Superior temporal gyrus (tissue), 1 donor: ENCODE results near the gene SAMD10.

Source experiments
- DNase-seq: peaks from one replicate; pipeline ENCODE4 v3.0.0-alpha.2; 2016; ENCODE audit errors: extremely low spot score

SAMD10 gene

GRCh38 chr20:63956664-63957003 is 22.8 kb downstream of the SAMD10 start:
- no peak for DNase-seq

- peak; percentile 83 for DNase-seq
Measured at GRCh38 chr20:63955827-63956663, 23.4 kb downstream of the SAMD10 start, which contains the start of gene UCKL1. Gene UCKL1 (minus strand): TSS chr20:63956416. CDS start chr20:63956372, 44 bp downstream.

DNA sequence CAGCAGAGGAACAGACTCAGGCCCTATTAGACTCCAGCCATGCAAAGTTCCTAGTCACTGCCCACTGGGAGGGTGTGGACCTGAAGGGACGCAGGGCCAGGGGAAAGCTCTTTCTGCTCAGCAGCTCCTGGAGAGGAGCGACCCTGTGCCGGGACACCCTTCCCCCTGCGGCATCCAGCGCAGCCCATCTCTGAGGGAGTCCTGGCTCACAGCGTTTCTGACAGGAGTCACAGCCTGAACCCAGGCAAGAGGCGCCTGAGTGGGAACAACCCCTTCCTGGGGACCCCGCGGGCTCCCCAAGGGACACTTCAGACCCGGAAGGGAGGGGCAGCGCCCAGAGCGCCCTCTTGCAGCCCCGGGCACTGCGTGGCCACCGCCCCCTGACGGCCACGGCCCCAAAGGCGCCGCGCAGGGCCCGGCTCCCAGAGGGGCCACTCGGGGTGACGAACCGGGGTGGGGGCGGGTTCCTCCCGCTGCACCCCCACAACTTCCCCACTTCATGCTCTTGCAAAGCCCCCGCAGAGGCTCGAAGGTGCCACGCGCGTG is 24.1 kb downstream of the SAMD10 start:
- DNase-seq = no peak

DNA sequence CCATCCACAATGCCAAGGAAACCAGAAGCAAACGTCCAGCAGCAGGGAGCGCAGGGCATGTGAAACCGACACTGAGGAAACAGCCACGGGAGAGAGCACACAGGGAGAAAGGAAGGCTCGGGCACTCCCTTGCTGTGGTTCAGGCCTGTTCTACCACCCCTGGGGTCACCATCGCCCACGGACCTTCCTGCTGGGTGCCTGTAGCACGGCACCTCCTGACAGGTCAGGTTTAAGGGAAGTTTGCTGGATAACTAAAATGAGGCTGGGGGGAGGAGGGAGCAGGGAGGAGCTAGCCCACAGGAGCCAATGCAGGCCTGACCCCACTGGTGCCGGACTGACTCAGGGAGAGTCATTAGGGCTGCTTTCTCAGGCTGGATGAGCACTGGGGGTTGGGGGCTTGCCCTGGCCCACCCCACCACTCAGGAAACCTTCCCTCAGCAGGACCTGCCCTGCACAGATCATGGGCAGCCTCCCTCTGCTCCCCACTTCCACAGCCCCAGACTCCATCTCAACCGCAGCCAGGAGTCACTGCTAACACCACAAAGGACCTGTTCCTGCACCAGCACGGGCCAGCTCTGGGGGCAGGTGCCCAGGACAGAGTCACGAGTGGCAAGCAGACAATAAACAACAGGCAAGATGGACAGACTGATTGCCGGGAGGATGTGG is 25.5 kb downstream of the SAMD10 start:
- no peak for DNase-seq

DNA sequence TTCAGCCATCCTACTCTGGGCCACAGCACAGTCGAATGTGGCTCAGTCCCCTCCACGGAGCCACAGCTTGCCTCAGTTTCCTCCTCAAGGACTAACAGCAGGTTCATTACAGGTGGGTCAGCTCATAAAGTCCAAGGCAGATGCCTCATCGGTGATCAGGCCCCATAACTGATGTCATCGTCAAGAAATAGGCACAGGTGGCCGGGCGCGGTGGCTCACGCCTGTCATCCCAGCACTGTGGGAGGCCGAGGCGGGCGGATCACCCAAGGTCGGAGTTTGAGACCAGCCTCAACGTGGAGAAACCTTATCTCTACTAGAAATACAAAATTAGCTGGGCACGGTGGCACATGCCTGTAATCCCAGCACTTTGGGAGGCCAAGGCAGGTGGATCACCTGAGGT is 26.7 kb downstream of the SAMD10 start:
- DNase-seq = no peak

GRCh38 chr20:63952210-63952535 is 27.3 kb downstream of the SAMD10 start:
- DNase-seq = no peak

- DNase-seq = no peak
Measured at GRCh38 chr20:63951398-63952209, 27.8 kb downstream of the SAMD10 start.

DNA sequence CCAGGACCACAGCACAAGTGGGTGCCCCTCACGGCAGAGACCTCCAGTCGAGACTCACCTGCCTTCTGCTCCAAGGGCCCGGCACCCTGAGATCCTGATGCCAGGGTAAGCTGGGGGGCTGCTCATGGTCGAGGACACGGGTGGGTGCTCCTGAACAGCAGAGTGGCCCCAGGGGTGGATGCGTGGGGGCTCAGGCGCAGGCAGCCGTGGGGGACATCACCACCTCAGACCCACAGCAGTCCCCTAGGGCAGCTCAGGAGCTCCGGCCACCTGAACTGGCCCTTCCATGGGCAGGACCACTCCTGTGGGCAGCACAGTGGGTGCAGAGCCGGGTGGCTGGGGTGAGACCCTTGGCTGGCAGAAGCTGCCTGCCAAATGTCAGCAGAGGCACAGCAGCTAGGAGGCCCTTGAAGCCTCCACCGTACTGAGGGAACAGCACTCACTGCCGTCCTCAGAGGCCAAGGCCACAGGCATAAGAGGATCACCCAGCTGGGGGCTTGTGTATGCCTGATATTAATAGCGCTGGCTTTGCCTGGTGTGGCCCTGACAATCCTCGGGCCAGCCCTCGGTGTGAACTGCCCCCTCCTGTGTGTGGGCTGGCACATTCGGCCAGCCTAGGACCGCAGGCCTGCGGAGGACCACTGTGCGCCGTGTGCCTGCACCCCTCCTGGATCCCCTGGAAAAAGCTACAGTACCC is 28.6 kb downstream of the SAMD10 start:
- DNase-seq = no peak

- DNase-seq = peak; percentile 39
Measured at GRCh38 chr20:63947638-63948456, 31.6 kb downstream of the SAMD10 start.

DNA sequence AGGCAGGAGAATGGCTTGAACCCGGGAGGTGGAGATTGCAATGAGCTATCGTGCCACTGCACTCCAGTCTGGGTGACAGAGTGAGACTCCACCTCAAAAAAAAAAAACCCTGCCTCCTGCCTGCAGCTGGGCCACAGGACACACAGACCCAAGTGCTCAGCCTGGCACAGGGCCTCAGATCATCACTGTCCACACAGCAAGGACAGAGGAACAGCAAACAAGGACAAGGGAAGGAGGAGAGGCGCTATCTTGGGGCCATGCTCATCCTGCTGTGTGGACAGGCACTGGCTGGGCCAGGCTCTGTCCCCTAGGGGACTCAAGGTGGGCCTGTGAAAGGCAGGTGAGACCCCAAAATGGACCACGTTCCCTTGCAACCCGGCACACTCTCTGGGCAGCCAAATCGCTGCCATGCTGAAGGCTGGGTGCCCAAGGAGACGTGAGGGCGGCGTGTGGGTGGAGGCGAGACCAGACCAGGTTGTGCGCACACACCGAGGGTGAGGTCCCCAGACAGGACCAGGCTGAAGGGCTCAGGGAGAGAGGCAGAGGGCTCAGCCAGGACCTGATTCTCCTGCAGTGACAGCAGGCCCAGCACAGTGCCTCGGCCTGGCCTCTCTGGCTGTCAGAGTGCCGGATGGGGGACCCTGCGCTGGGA is 32.3 kb downstream of the SAMD10 start:
- DNase-seq = no peak

DNA sequence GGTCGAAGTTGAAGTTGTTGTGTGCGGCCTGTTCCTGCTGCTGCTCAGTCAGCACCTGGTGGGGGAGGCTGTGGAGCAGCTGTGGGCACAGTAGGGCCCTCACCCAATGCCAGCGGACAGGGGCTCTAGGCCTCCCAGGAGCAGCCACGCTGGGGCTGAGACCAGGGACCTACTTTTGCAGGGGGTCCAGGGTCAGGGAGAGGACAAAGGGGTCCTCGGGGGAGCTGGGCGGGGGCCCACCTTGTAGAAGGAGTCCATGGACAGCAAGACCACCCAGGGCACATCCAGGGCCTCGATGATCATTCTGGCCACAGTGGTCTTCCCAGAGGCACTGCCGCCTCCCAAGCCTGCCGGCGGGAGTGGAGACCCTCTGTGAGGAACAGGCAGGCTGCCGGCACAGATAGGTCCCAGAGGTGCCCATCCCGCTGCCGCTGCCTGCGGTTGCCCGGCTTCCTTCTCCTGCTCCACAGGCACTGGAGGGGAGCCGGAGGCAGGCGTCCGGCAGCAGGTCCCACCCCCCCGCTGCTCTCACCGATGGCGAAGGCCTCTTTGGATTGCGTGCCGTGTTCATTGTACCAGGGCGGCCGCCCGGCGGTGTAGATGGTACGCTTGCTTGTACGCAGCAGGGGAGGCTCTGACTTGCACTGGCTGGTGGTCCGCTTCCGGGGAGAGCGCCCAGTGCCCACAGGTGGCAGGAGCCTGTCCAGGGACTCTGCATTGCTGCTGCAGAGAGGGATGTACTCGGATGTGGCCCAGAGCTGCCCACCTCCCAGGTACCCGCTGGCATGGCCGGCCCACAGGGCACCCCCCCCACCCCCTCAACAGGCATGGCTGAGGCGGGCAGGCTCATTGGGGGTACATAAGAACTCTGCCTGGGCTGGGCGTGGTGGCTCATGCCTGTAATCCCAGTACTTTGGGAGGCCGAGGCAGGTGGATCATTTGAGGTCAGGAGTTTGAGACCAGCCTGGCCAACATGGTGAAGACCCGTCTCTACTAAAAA is 33.2 kb downstream of the SAMD10 start:
- DNase-seq = no peak

- DNase-seq = no peak
Measured at GRCh38 chr20:63945031-63945658, 34.3 kb downstream of the SAMD10 start.

DNA sequence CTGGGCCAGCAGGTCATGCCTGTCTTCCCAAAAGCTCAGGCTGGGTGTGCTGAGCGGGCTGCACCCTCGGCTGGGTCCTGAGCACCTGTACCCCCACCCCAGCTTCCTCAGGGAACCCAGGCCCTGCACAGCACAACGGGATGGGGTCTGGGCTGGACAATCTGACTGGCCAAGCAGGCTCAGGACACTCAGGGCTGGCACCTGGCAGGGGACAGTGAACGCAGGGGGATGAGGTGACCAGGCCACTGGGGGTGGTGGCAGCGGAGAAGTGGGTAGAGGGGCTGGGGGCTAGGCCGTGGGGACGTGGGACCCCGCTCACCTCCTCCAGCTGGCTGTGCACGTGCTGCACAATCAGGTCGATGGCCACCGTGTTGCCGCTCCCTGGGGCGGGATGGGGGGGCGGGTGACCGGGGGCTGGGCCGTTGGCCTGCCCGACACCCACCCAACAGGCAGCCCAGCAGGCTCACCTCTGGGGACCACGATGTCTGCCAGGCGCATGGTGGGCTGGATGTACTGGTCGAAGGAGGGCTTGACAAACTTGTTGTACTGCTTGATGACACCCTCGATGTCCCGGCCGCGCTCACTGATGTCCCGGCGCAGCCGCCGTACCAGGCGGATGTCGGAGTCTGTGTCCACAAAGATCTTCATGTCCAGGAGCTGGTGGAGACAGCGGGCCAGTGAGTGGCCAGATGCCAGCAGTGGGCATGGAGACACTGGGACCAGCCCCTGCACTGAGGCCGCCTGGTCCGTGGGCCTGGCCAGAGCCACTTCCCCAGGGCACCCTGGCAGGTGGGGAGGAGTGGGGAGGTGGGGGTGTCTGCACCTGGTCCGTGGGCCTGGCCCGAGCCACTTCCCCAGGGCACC is 35.1 kb downstream of the SAMD10 start:
- no peak for DNase-seq

- DNase-seq = no peak
Measured at GRCh38 chr20:63943808-63944077, 35.7 kb downstream of the SAMD10 start.

DNA sequence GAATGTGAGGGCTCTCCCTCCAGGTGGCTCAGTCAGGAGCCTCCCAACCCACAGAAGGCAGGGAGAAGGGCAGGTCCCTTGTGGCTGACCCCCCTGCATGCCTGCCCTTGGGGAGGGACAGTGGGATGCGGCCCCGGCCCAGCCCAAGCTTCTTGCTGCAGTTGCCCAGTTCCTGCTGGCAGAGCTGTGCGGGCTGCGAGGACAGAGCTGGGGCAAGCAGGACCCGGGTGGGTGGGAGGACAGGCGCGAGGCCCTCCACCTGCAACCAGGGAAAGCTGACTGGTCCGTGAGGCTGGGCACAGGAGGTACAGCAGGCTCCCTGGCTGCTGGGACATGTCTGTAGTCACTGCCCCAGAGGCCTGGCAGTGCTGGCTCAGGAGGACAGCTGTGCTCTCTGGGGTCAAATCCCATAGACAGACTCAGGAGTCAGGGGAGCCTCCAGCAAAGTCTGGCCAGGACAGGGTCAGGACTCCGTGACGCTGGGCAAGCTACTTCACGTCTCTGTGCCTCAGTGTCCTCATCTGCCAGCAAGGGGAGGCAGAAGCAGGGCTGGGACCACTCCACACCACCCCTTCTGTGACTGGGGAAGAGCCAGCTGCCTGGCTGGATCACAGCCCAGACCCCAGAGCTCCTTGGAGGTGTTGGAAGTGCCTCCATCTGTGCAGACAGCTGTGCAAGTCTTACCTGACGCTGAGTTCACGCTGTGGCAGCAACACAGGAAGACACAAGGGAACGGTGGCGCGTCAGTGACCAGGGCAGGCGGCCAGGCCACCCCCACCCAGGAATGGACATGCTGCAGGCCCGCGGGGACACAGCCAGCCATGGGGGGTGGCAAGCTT is 36.3 kb downstream of the SAMD10 start:
- no peak for DNase-seq

- DNase-seq = no peak
Measured at GRCh38 chr20:63942250-63942951, 37.0 kb downstream of the SAMD10 start.
